A673 (cell line): ENCODE data around the gene MAN1C1. TPM values are rescaled to one million over a fixed set of nuclear protein-coding genes. Genes with fewer than 3 reads are reported as not detected.
"Not testable (repeated sequence)": the region's sequence is repeated elsewhere in the genome, so short reads cannot be mapped to it uniquely, and the experiment has no call there.

Source experiments
- BruUV-seq: library from RNA; stranded (reverse); fragments of 400-500 nt; replicated peaks from 2 replicates; lab custom pipeline; 2021; lab: Mats Ljungman, UMichigan
- CTCF ChIA-PET: fragments of 300-600 bp; sonication (Branson Sonifier 250); formaldehyde crosslinking; loops from one replicate; lab custom pipeline; 2022; ENCODE audit warnings: antibody characterized with exemption; lab: Charles Lee
- POLR2A ChIA-PET: fragments of 300-600 bp; sonication (Branson Sonifier 250); formaldehyde crosslinking; loops from one replicate; lab custom pipeline; 2022; ENCODE audit warnings: antibody characterized with exemption; ENCODE audit not compliant: low non-redundant PET; lab: Charles Lee
- DNase-seq: peaks from one replicate; pipeline ENCODE4 v3.0.0-alpha.2; 2015; ENCODE audit warnings: low spot score
- H3K27ac ChIP-seq: fragments of 200-600 bp; sonication (generic); 2 replicates; pipeline ENCODE4 v1.5.1; 2016; ENCODE audit warnings: mixed run types, low read depth, mild to moderate bottlenecking, mixed read lengths, antibody characterized with exemption, low read length; ENCODE audit not compliant: poor library complexity, severe bottlenecking
- H3K27me3 ChIP-seq: fragments of 200-600 bp; sonication (generic); replicated peaks from 2 replicates; pipeline ENCODE4 v1.6.1; 2017; ENCODE audit warnings: mixed run types, low read depth, mild to moderate bottlenecking, mixed read lengths, antibody characterized with exemption, low read length; ENCODE audit not compliant: insufficient read depth, poor library complexity
- H3K36me3 ChIP-seq: fragments of 200-600 bp; sonication (generic); 2 replicates; pipeline ENCODE4 v1.6.1; 2016; ENCODE audit warnings: mixed run types, mild to moderate bottlenecking, mixed read lengths, antibody characterized with exemption, low read length; ENCODE audit not compliant: insufficient read depth, poor library complexity, severe bottlenecking
- H3K4me1 ChIP-seq: fragments of 200-600 bp; sonication (generic); 2 replicates; pipeline ENCODE4 v1.6.1; 2017; ENCODE audit warnings: mixed run types, mild to moderate bottlenecking, mixed read lengths, antibody characterized with exemption, low read length; ENCODE audit not compliant: insufficient read depth, poor library complexity, severe bottlenecking
- H3K4me3 ChIP-seq: fragments of 200-600 bp; sonication (generic); 2 replicates; pipeline ENCODE4 v1.5.1; 2016; ENCODE audit warnings: low read depth, mixed run types, mild to moderate bottlenecking, mixed read lengths, low read length; ENCODE audit not compliant: poor library complexity, severe bottlenecking
- H3K9me3 ChIP-seq: fragments of 200-600 bp; sonication (generic); 2 replicates; pipeline ENCODE4 v1.6.1; 2016; ENCODE audit warnings: mixed run types, low read depth, mild to moderate bottlenecking, mixed read lengths, antibody characterized with exemption, low read length; ENCODE audit not compliant: poor library complexity, severe bottlenecking
- EZH2 ChIP-seq: fragments of 200-600 bp; sonication (generic); IDR thresholded peaks from 2 replicates; pipeline ENCODE4 v1.6.1; 2017; ENCODE audit warnings: borderline replicate concordance, low read depth, mild to moderate bottlenecking, mixed read lengths, antibody characterized with exemption, low read length; ENCODE audit not compliant: poor library complexity, severe bottlenecking
- intact Hi-C: fragments of 100-400 bp; cut with micrococcal nuclease; formaldehyde crosslinking; loops from one replicate; pipeline ENCODE4 v1.10.0; 2022; ENCODE audit not compliant: unreplicated experiment
- total RNA-seq: library from RNA; stranded (reverse); gene quantifications from 2 replicates; pipeline ENCODE4 v1.2.3, GENCODE V29; 2021
- TF ChIP-seq, protein P1 (sequence below): fragments of 300-800, 200-600 bp; sonication (generic); conservative IDR thresholded peaks from 2 replicates; pipeline ENCODE4 v1.5.1; 2017; ENCODE audit warnings: low read depth, mild to moderate bottlenecking, antibody characterized with exemption, low read length, moderate library complexity, mixed read lengths

MAN1C1 gene
- total RNA-seq, 1 experiment from 2014 or later: 0.21 TPM

GRCh38 chr1:25631750-25632485 lies 15.3 kb downstream of the MAN1C1 start:
- intact Hi-C loops: no loop called here
- peaks cover 26% of the 10 kb centered on the region for H3K27me3 ChIP-seq
- no TSS peak for BruUV-seq
- no peak overlapping the region for H3K27ac ChIP-seq
- DNase-seq: no peak
- no peak for TF ChIP-seq EZH2
- TF ChIP-seq, protein P1, sequence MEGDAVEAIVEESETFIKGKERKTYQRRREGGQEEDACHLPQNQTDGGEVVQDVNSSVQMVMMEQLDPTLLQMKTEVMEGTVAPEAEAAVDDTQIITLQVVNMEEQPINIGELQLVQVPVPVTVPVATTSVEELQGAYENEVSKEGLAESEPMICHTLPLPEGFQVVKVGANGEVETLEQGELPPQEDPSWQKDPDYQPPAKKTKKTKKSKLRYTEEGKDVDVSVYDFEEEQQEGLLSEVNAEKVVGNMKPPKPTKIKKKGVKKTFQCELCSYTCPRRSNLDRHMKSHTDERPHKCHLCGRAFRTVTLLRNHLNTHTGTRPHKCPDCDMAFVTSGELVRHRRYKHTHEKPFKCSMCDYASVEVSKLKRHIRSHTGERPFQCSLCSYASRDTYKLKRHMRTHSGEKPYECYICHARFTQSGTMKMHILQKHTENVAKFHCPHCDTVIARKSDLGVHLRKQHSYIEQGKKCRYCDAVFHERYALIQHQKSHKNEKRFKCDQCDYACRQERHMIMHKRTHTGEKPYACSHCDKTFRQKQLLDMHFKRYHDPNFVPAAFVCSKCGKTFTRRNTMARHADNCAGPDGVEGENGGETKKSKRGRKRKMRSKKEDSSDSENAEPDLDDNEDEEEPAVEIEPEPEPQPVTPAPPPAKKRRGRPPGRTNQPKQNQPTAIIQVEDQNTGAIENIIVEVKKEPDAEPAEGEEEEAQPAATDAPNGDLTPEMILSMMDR: no peak
- no peaks in the 10 kb centered on the region for H3K36me3 ChIP-seq
- no peaks in the 10 kb centered on the region for H3K4me1 ChIP-seq
- ChIA-PET CTCF (no interaction called here), POLR2A (no interaction called here)
- no peak overlapping the region for H3K4me3 ChIP-seq
- H3K9me3 ChIP-seq: peaks cover 5% of the 10 kb centered on the region

GRCh38 chr1:25634066-25634465 lies 17.5 kb downstream of the MAN1C1 start:
- no peak for DNase-seq
- CTCF ChIA-PET: no interaction called here
- H3K4me1 ChIP-seq: no peaks in the 10 kb centered on the region
- POLR2A ChIA-PET: no interaction called here
- intact Hi-C loops: no loop called here
- peaks cover 30% of the 10 kb centered on the region for H3K27me3 ChIP-seq
- TF ChIP-seq, protein P1: no peak
- no peak for TF ChIP-seq EZH2
- no peak overlapping the region for H3K27ac ChIP-seq
- H3K4me3 ChIP-seq: no peak overlapping the region
- peaks cover 8% of the 10 kb centered on the region for H3K9me3 ChIP-seq
- H3K36me3 ChIP-seq: no peaks in the 10 kb centered on the region
- no TSS peak for BruUV-seq

DNA sequence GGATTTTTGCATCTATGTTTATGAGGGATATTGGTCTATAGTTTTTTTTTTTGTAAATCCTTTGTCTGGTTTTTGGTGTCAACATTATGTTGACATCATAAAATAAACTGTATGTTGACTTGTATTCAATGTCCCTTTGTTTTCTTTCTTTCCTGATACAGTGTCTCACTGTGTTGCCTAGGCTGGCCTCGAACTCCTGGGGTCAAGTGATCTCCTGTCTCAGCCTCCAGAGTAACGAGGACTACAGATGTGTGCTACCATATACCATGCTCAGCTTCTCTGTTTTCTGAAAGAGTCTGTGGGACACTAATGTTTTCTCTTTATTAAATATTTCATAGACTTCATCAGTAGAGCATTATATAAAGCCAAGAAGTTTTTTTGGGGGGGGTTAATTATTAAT lies 18.3 kb downstream of the MAN1C1 start:
- DNase-seq: no peak

GRCh38 chr1:25636141-25636540 lies 19.6 kb downstream of the MAN1C1 start:
- peaks cover 40% of the 10 kb centered on the region for H3K27me3 ChIP-seq
- DNase-seq, POLR2A ChIA-PET, H3K4me1 ChIP-seq, H3K9me3 ChIP-seq, H3K36me3 ChIP-seq, BruUV-seq, intact Hi-C loops, CTCF ChIA-PET, H3K4me3 ChIP-seq, H3K27ac ChIP-seq: not testable (repeated sequence)

More for the DNA sequence above, 18.3 kb downstream of the MAN1C1 start:
- no TSS peak for BruUV-seq
- intact Hi-C loops: no loop called here
- POLR2A ChIA-PET: no interaction called here
- Histone ChIP-seq H3K27me3 (peaks cover 38% of the 10 kb centered on the region), H3K27ac (no peak overlapping the region), H3K9me3 (peaks cover 8% of the 10 kb centered on the region), H3K4me3 (no peak overlapping the region), H3K36me3 (no peaks in the 10 kb centered on the region), H3K4me1 (no peaks in the 10 kb centered on the region)
- TF ChIP-seq, protein P1: no peak
- no peak for TF ChIP-seq EZH2
- CTCF ChIA-PET: no interaction called here
